Astrocyte (in vitro differentiated cells and primary cell): ENCODE data around the gene OR51V1. TPM values are rescaled to one million over a fixed set of nuclear protein-coding genes. Genes with fewer than 3 reads are reported as not detected.
"Not testable (repeated sequence)": the region's sequence is repeated elsewhere in the genome, so short reads cannot be mapped to it uniquely, and the experiment has no call there.

Experiments
- DNase-seq: peaks from one replicate; pipeline ENCODE4 v3.0.0-alpha.2; 2010; ENCODE audit warnings: low read depth
- FAIRE-seq: peaks from 2 replicates; lab custom pipeline; 2011; peaks lifted over from hg19 to GRCh38; lab: Jason Lieb, UNC
- H2AFZ ChIP-seq: 2 replicates; pipeline ENCODE4 v1.6.0; 2012; ENCODE audit warnings: low read depth, low read length, inconsistent platforms
- H3K27ac ChIP-seq: 2 replicates; pipeline ENCODE4 v1.5.1; 2011; ENCODE audit warnings: low read depth, low read length, inconsistent platforms
- H3K27me3 ChIP-seq: 2 replicates; pipeline ENCODE4 v1.6.0; 2011; ENCODE audit warnings: low read length, inconsistent platforms; ENCODE audit not compliant: insufficient read depth
- H3K36me3 ChIP-seq: 2 replicates; pipeline ENCODE4 v1.5.1; 2011; ENCODE audit warnings: low read length, inconsistent platforms; ENCODE audit not compliant: insufficient read depth
- H3K4me1 ChIP-seq: 2 replicates; pipeline ENCODE4 v1.5.1; 2011; ENCODE audit warnings: low read length, inconsistent platforms; ENCODE audit not compliant: insufficient read depth
- H3K4me2 ChIP-seq: 2 replicates; pipeline ENCODE4 v1.6.0; 2012; ENCODE audit warnings: low read length, inconsistent platforms
- H3K4me3 ChIP-seq: 2 replicates; pipeline ENCODE4 v1.5.1; 2011; ENCODE audit warnings: low read depth, mild to moderate bottlenecking, low read length, inconsistent platforms; ENCODE audit not compliant: insufficient read depth
- H3K79me2 ChIP-seq: 2 replicates; pipeline ENCODE4 v1.6.0; 2012; ENCODE audit warnings: mild to moderate bottlenecking, low read length, inconsistent platforms; ENCODE audit not compliant: insufficient read depth
- H3K9ac ChIP-seq: 2 replicates; pipeline ENCODE4 v1.6.0; 2012; ENCODE audit warnings: mild to moderate bottlenecking, low read length, inconsistent platforms
- H3K9me3 ChIP-seq: 2 replicates; pipeline ENCODE4 v1.5.1; 2012; ENCODE audit warnings: low read depth, mild to moderate bottlenecking, low read length, inconsistent platforms; ENCODE audit not compliant: insufficient read depth
- H4K20me1 ChIP-seq: 2 replicates; pipeline ENCODE4 v1.6.0; 2012; ENCODE audit warnings: low read length, inconsistent platforms; ENCODE audit not compliant: insufficient read depth
- H3K27ac Mint-ChIP-seq: one replicate; pipeline ENCODE4 v1.8.0; 2021; ENCODE audit warnings: mild to moderate bottlenecking, mixed read lengths; ENCODE audit not compliant: unreplicated experiment
- H3K27me3 Mint-ChIP-seq: one replicate; pipeline ENCODE4 v1.8.0; 2021; ENCODE audit warnings: low read depth, mixed read lengths; ENCODE audit not compliant: unreplicated experiment
- H3K36me3 Mint-ChIP-seq: one replicate; pipeline ENCODE4 v1.8.0; 2021; ENCODE audit warnings: low read depth, mixed read lengths; ENCODE audit not compliant: unreplicated experiment
- H3K4me1 Mint-ChIP-seq: one replicate; pipeline ENCODE4 v1.8.0; 2021; ENCODE audit warnings: low read depth, mixed read lengths; ENCODE audit not compliant: unreplicated experiment
- H3K4me3 Mint-ChIP-seq: one replicate; pipeline ENCODE4 v1.8.0; 2021; ENCODE audit warnings: mild to moderate bottlenecking, moderate library complexity, mixed read lengths; ENCODE audit not compliant: unreplicated experiment
- H3K9me3 Mint-ChIP-seq: one replicate; pipeline ENCODE4 v1.8.0; 2021; ENCODE audit warnings: mild to moderate bottlenecking, mixed read lengths; ENCODE audit not compliant: unreplicated experiment
- CTCF ChIP-seq: IDR thresholded peaks from 2 replicates; pipeline ENCODE4 v1.5.1; 2011; ENCODE audit warnings: low read depth, mild to moderate bottlenecking, inconsistent platforms, low read length, moderate library complexity; ENCODE audit not compliant: insufficient read depth
- EZH2 ChIP-seq: IDR thresholded peaks from 2 replicates; pipeline ENCODE4 v1.6.1; 2012; ENCODE audit warnings: mild to moderate bottlenecking, low read length, inconsistent platforms; ENCODE audit not compliant: insufficient read depth
- total RNA-seq: library from RNA; stranded (reverse); gene quantifications from 2 replicates; pipeline ENCODE4 v1.2.1, GENCODE V29; 2021

Gene OR51V1
- total RNA-seq, 1 donor from 2014 or later, result not detected

GRCh38 chr11:5174934-5175333 is 25.5 kb downstream of the OR51V1 start:
- Mint-ChIP-seq H3K4me3 (no peak overlapping the region), H3K27me3 (no peaks in the 10 kb centered on the region), H3K36me3 (no peaks in the 10 kb centered on the region), H3K4me1 (no peaks in the 10 kb centered on the region), H3K27ac (no peak overlapping the region), H3K9me3 (no peaks in the 10 kb centered on the region)
- H3K27ac ChIP-seq, result no peak overlapping the region
- H3K27me3 ChIP-seq, result no peaks in the 10 kb centered on the region
- H2AFZ ChIP-seq, result no peak overlapping the region
- no peaks in the 10 kb centered on the region for H3K4me1 ChIP-seq
- H3K4me3 ChIP-seq, result no peak overlapping the region
- no peaks in the 10 kb centered on the region for H4K20me1 ChIP-seq
- H3K4me2 ChIP-seq, result no peak overlapping the region
- H3K79me2 ChIP-seq, result no peaks in the 10 kb centered on the region
- FAIRE-seq (no peak), DNase-seq (no peak)
- TF ChIP-seq CTCF, result no peak
- no peak for TF ChIP-seq EZH2
- H3K36me3 ChIP-seq, result no peaks in the 10 kb centered on the region
- no peak overlapping the region for H3K9ac ChIP-seq
- peaks cover 2% of the 10 kb centered on the region for H3K9me3 ChIP-seq

- H3K9me3 ChIP-seq, result no peaks in the 10 kb centered on the region
- H3K4me1 ChIP-seq, result no peaks in the 10 kb centered on the region
- FAIRE-seq (no peak), DNase-seq (no peak)
- H3K79me2 ChIP-seq, result no peaks in the 10 kb centered on the region
- Mint-ChIP-seq H3K4me3 (no peak overlapping the region), H3K4me1 (no peaks in the 10 kb centered on the region), H3K9me3 (no peaks in the 10 kb centered on the region), H3K36me3 (no peaks in the 10 kb centered on the region), H3K27ac (no peak overlapping the region), H3K27me3 (no peaks in the 10 kb centered on the region)
- H3K27ac ChIP-seq, result no peak overlapping the region
- no peak for TF ChIP-seq CTCF
- no peak for TF ChIP-seq EZH2
- H2AFZ ChIP-seq, result no peak overlapping the region
- no peak overlapping the region for H3K9ac ChIP-seq
- H4K20me1 ChIP-seq, result no peaks in the 10 kb centered on the region
- H3K36me3 ChIP-seq, result no peaks in the 10 kb centered on the region
- H3K4me2 ChIP-seq, result no peak overlapping the region
- H3K27me3 ChIP-seq, result no peaks in the 10 kb centered on the region
- no peak overlapping the region for H3K4me3 ChIP-seq
Measured at GRCh38 chr11:5171856-5172255, 28.6 kb downstream of the OR51V1 start.

GRCh38 chr11:5165898-5166297 is 34.6 kb downstream of the OR51V1 start:
- H3K9ac ChIP-seq, H3K27ac ChIP-seq, H3K27ac Mint-ChIP-seq, H3K4me1 Mint-ChIP-seq, H3K4me1 ChIP-seq, H3K4me3 ChIP-seq, DNase-seq, H3K79me2 ChIP-seq, H4K20me1 ChIP-seq, H2AFZ ChIP-seq, H3K36me3 Mint-ChIP-seq, H3K27me3 ChIP-seq, H3K36me3 ChIP-seq, H3K27me3 Mint-ChIP-seq, FAIRE-seq, H3K4me2 ChIP-seq, H3K9me3 Mint-ChIP-seq, H3K9me3 ChIP-seq, H3K4me3 Mint-ChIP-seq: not testable (repeated sequence)

- not testable (repeated sequence) for H3K9me3 ChIP-seq, H3K4me2 ChIP-seq, H4K20me1 ChIP-seq, H3K36me3 ChIP-seq, H3K27me3 ChIP-seq, H3K27ac ChIP-seq, H3K4me3 Mint-ChIP-seq, H2AFZ ChIP-seq, H3K9me3 Mint-ChIP-seq, FAIRE-seq, DNase-seq, H3K27ac Mint-ChIP-seq, H3K27me3 Mint-ChIP-seq, H3K36me3 Mint-ChIP-seq, H3K79me2 ChIP-seq, H3K4me1 ChIP-seq, H3K4me1 Mint-ChIP-seq, H3K4me3 ChIP-seq, H3K9ac ChIP-seq
Measured at GRCh38 chr11:5164807-5165206, 35.7 kb downstream of the OR51V1 start.

GRCh38 chr11:5161045-5161444 is 39.4 kb downstream of the OR51V1 start:
- not testable (repeated sequence) for H3K36me3 ChIP-seq

More at GRCh38 chr11:5161045-5161444, 39.4 kb downstream of the OR51V1 start:
- H3K9ac ChIP-seq, H3K4me1 ChIP-seq, H3K79me2 ChIP-seq, H3K4me3 Mint-ChIP-seq, H3K36me3 Mint-ChIP-seq, H3K27ac ChIP-seq, H3K4me1 Mint-ChIP-seq, FAIRE-seq, H3K27ac Mint-ChIP-seq, DNase-seq, H3K9me3 Mint-ChIP-seq, H3K4me3 ChIP-seq, H4K20me1 ChIP-seq, H3K4me2 ChIP-seq, H3K27me3 ChIP-seq, H3K27me3 Mint-ChIP-seq, H3K9me3 ChIP-seq, H2AFZ ChIP-seq: not testable (repeated sequence)
